HG03520 (cell line): ENCODE data around the gene CDK5RAP2.
"Not testable (repeated sequence)": the region's sequence is repeated elsewhere in the genome, so short reads cannot be mapped to it uniquely, and the experiment has no call there.

Source experiments
- ATAC-seq: cut with Tn5 transposase; IDR thresholded peaks from one replicate; pipeline ENCODE4 v1.9.1; 2021; ENCODE audit warnings: mild to moderate bottlenecking, moderate library complexity; ENCODE audit not compliant: unreplicated experiment

Gene CDK5RAP2

DNA sequence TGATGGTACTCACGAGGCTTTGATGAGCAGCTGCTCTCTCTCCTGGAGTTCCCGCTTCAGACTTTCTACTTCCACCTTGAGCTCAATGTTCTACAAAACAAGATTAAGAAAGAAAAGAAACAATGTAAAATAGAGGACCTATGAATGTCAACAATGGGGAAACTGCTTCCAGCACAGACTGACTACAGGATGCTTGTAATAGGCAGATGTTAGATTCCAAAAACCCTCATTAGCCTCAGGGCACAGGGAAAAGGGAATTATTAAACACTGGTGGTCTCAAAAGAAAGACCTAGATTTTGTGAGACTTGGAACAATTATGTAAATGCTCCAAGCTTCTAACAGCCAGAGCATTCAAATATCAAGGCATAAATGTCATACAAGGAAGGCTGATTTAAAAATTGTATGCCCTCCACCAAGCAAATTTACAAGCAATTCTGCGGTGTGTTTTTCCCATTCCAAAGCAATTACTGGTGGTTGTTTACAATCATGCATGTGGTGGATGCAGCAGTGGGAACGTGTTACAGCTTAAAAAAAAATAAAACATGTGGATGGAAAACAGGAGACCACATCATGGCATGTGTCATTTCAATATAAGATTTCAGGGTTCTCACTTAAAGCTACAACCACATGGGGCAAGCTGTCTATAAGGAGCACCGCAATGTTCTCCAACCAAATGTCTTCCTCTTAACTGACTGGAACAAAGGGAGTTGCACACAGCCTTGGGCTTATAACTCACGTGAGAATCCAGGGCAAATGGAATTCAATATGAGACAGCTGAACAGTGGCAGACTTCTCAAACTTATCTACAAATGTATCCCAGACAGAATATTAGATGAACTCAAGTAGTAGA is 34.0 kb downstream of the CDK5RAP2 start:
- ATAC-seq: no peak

DNA sequence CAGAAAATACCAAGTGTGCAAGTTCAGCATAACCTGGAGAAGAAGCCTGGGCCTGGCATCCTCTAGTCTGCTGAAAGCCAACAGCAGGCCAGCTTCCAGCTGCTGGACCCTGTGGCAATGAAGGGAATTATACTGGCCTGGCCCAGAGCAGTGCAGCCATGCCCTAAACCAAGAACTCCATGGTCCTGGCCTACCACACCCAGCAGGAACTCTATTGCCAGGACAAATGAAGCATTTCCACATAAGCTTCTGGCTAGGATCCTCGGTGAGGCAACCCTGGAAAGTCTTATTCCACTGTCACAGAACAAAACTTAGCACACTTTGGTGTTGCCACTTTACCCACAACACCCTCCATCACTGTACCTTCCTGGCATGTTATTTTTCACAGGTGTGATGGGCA is 35.5 kb downstream of the CDK5RAP2 start:
- no peak for ATAC-seq

DNA sequence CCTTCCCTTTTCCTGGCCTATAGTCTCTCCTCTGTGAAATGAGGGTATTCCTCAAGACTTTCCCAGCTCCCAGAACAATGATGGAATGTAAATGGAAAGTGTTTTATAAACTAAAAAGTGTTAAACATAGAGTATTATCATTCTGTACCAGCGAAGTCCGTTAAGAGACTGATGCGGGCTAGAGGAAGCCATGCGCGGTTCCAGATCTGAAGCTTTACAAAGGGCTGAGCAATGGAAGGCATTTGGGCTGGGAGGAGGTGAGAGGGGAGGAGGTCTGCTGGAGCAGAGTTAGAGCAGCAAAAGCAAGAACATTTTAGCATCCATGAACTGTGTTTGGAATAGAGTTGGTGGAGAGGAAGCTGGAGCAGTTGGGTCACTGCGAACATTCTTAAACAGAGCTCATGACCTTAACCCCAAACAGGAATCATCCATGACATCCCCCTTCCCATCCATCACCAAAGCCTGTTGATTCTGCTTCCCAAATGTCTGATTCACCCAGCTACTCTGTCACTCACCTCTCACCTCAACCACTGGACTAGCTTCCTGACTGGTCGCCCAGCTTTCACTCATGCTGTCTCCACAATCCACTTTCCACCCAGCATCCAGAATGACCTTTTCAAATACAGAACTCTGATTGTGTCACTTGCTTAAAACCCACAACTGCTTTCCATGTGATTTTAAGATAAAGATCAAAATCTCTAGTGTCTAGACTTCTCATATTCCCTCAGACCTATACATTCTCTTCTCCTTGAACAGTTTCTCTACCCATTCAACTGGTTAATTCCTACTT is 37.1 kb downstream of the CDK5RAP2 start:
- ATAC-seq: no peak

DNA sequence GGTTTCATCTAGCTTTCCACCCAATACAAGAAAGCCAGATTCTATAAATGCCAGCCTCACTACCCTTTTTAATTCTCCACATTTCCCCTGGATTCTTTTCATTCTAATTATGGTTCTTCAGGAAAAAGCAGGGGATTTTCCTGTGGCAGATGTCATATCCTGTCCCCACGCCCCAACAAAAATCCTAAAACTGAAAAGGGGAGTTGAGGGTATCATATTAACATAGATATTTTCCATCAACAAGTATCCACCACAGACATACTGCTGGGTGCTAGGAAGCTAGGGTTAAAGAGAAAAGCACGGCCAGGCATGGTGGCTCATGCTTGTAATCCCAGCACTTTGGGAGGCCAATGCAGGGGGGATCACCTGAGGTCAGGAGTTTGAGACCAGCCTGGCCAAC is 38.0 kb downstream of the CDK5RAP2 start:
- ATAC-seq: no peak

DNA sequence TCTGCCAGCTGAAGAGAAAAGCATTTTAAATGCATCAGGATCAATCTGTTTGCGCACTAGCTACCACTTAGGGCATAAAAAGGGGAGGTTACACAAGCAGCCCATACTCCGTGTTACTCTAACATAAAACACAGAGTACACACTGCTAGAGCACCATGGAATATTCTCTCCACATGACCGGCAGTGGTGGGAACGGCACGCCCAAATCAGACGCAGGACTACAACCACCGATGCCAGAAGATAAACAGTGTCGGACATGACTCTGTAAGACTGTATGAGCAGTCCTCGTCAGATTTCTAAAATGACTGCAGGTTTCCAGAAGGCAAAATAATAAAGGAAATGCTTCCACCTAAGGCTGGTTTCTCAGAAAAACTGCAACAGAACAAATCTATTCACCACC is 40.0 kb downstream of the CDK5RAP2 start:
- ATAC-seq: no peak

DNA sequence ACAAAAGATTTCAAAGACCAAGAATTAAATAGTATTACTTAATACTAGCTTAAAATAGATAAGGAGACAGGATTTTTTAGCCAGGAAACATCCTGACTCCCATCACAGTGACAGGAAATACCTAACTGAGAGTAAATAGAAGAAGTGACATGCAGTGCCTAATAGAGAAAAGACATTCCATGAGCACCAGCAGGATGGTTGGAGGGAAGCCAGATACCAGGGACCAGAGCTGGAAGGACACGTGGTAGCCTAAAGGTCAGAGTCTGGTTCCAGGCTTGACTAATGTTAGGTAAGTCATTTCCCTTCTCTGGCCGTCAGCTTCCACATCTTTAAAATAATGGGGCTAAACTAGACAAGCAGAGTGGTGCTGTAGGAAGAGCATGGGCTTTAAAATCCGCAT is 41.6 kb downstream of the CDK5RAP2 start:
- ATAC-seq: no peak

DNA sequence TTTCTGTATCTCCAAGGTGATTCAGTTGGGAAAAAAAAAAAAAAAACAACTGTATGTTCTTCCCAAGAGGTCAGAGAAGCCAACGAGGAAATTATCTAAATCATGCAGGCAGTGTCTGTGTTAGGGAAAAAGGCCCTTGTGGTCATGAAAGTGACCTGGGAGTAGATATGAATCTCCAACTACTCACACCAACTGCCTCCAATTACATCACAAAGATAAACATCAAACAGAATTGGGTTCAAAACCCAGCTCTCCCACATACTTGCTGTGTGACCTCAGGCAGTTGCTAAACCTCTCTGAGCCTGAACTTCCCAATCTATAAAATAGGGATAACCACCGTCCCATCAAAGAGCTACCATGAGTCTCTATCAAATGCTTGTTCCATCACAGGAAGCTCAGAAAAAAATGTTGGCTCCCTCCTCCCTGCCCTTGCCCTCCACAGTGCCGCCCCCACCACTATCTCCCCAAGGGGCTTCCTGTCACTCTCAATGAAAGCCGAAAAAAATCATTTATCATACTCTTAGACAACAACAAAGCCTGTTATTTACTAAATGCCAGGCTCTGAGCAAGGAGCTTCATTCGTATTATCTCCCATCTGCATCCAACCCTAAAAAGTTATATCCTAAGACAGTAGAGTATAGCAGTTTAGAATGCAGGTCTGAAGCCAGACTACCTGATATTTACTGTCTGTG is 42.9 kb downstream of the CDK5RAP2 start:
- no peak for ATAC-seq

DNA sequence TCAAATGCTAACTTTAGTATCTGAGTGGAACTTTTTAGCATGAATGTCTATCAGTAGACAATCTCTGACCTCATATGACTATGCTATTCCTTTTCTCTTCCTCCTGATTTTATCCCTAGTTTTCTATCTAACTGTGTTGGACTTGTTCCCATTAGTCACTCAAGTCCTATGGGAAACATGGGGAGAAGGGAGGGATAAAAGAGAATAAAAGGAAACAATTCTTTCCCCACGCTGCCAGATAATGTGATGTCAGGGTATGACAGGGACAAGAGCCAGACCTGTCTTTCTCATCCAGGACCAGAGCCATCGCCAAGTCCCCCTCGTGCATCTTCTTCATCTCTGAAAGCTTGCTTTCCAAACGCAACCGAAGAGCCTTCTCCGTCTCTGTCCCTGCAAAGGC is 43.9 kb downstream of the CDK5RAP2 start:
- no peak for ATAC-seq

DNA sequence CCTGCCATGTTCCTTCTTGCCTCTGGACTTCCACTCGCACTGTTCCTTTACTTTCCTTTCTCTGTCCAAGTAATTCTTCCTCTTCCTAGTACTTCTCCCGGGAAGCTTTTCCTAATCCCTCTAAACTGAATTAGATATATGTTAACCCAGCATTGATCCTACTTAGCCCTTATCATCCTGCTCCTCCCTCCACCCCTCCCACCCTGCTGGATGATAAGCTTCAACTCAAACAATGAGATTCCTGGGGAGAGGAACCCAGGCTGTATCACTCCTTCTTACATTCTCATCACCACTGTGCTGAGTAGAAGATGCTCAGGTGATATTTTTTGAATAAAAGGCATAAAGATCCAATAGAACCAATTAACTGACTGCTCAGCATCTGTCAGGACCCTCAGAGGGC is 45.7 kb downstream of the CDK5RAP2 start:
- no peak for ATAC-seq

DNA sequence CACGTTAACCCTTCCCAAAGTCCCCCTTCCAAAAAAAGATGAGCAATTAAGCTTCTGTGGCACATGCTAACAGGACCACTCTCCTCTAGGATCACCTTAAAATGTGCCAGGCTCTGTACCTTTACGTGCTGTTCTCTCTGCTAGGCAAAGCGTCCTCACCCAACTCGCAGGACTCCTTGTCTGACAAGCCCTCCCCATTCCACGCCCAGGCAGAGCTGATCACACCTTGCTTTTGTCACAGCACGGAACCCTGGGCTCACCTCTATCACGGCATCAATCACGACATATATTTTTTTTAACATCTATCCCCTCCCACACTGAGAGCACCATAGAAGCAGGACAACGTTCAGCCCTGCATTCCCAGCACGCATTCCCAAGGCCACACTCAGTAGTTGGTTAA is 47.1 kb downstream of the CDK5RAP2 start:
- ATAC-seq: no peak

DNA sequence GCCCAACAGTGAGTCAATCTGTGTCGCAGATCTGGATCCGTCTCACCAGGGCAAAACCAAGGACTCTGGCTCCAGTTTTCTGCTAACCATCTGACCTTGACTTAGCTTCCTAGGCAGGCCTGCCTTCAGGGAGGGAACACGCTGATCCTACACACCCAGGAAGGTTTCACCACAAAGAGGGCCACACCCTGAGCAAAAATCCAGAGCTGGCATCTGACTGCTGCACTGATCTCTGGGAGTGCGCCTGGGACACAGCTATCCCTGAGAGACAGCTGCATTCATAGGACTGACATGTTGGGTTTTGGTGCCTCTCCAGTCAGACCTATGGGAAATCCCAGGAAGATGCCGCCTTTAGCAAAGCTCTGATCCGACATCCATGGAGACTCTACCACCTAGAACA is 47.5 kb downstream of the CDK5RAP2 start:
- ATAC-seq: no peak

DNA sequence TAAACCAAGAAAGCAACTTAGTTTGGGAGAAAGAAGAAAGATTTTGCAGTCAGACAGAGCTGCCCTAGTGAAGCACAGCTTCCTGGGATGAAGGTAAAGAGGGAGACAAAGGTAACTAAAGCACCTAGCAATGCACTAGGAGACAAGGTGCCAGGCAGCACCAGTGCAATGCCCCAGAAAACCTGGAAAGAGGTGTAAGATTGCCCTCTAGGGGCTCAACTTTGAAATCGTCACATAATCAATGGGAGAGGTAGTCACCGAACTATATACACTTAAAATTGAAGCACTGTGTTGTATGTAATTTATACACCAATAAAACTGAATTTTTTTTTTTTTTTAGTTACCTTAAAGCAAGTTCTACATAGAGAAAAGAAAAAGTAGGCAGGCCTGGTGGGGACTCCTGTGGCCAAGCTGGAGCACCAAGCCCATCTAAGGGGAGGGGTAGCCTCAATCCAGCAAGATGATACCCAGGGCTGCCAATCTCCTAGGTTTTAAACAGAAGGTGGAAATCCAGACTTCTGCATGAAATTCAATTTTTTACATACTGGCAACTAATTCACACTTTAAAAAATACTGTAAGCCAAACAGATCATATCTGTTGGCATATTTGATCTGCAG is 48.2 kb downstream of the CDK5RAP2 start:
- no peak for ATAC-seq

DNA sequence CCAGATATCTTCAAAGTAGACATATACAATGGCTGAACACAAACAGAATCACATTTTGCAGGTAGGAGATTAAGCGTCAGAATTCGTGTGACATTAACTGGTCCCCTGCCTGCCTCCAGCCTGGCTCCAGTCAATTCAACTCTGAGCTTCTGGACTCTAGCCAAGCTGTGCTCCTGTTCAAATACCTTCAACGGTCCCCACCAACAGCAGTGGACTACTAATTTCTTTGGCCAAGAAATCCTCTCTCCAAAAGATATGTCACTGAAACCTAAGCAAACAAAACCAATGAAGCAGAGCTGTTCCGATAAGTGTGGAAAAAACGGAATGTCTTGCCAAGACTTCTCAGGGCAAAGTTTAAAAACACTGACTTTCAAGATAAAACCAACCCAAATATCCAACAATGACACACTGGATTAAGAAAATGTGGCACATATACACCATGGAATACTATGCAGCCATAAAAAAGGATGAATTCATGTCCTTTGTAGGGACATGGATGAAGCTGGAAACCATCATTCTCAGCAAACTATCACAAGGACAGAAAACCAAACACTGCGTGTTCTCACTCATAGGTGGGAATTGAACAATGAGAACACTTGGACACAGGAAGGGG is 49.6 kb downstream of the CDK5RAP2 start:
- not testable (repeated sequence) for ATAC-seq

DNA sequence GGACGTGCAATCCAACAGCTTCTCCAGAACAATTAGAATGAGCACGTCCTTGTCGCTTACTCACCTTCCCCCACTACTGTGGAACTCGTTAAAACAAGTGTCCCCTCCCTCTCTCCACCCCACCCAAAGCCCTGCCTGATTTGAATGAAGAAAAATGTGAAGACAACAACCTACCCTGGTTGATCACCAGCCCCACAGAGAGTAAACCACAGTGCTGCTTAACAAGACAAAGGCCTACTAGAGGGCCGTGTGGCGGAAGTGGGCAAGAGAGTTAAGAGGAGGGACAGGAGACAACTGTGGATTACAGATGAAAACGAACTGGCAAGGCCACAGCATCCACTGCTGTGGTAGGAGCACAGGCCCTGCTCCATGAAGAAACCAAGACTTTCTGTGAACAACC is 51.1 kb downstream of the CDK5RAP2 start:
- ATAC-seq: no peak

DNA sequence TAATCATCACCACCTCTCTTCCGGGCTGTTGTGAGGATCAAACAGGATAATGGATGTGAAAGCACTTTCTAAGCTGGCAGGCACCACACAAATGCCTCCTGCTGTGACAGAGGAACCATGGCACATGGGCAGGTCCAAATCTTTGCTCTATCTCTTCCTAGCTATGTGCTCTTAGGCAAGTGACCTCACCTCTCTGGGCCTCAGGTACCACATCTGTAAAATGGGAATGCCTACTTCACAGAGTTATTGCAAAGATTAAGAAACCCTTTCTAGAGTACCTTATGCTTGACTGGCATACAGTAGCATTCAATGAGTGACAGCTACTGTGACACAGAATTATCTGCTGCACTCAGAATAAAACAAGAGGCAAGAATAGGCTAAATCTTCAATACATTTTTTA is 51.6 kb downstream of the CDK5RAP2 start:
- no peak for ATAC-seq

DNA sequence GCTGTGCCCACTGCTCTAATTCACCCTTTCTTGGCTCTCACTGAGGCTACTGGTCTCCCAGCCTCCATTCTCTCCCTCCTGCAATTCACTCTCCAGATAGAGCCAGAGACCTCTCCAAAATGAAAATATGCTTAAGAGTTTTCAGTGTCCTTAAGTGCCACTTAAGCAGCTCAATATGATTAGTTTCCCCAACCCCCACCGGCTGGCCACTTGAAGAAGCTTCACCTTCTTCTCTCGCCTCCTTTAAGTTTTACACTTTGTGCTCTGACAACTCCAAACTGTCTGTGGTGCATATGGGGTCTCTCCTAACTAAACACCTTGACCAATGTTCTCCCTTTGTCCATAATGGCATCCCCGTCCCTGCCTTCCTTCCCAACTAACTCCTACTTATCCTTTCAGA is 53.4 kb downstream of the CDK5RAP2 start:
- ATAC-seq: no peak

DNA sequence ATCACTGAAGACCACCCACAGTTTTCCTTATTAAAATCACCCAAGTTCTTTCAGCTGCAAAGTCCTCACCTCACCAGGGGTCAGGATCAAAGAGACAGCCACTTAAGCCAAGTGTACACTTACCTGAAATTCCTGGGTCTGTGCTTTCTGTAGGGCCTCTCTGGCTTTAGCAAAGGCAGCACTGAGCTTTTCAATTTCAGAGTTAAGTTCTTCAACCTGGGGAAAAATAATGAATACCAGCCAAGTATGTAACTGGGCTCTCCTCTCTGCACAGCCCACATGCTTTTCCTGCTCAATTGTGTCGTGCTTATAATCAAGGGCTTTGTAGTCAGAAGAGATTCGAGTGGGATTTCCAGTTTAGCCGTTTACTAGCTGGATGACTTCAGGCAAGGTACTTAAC is 55.1 kb downstream of the CDK5RAP2 start:
- ATAC-seq: no peak

DNA sequence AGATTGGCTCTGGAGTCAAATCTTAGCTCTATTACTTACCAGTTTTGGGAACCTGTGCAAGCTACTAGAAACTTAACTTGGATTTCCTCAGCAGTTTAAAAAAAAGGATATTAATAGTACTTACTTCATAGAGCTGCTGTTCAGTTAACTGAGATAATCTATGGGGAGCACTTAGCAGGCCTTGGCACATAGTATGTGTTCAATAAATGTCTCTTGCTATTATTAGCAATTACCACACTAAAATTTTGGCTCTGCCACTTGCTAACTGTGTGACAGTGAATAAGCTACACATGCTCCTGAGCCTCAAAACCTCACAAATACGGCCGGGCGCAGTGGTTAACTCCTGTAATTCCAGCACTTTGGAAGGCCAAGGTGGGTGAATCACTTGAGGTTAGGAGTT is 55.9 kb downstream of the CDK5RAP2 start:
- ATAC-seq: no peak

DNA sequence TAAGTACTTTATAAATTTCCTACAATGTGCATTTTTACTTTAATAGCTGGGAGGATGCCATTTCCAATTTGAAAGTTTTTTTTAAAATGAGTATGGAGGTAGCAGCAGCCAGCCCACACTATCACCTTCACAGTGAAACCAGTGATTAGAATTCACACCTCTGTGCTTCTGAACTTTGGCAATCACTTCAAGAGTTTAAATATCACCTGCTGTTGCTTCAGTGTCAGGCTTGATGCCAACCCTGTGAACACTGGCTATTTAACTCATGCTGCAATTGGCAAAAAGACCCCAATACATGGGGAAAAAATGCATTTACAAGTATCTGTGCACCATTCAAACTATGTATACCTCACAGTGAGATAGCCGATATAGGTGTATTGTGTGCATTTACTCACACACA is 57.4 kb downstream of the CDK5RAP2 start:
- no peak for ATAC-seq

DNA sequence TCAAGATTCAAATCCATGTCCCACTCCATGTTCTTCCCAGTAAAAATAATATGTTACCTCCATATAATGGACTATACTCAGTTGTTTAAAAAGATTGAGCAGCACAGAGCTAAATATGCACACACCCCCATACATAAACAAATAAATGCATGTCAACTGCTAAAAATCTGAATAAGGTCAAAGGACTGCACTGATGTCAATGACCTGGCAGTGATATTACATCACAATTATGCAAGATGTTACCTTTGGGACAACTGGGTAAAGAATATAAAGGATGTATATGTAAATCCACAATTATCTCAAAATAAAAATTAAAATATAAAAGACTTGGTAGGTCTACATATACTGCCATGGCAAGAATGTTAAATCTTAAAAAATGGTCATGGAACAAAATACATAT is 57.9 kb downstream of the CDK5RAP2 start:
- ATAC-seq: no peak

DNA sequence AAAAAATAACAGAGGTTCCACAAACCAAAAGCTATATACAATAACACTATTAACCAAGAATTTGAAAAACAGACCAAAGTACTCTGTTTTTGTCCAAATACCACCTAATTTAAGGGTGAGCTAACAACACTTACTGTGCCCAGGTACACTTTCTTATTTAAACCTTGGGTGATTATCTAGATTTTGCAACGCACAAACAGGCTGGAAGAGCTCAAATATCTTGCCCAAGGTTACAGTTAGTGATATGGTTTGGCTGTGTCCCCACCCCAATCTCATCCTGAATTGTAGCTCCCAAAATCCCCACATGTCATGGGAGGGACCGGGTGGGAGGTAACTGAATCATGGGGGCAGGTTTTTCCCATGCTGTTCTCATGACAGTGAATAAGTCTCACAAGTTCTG is 58.9 kb downstream of the CDK5RAP2 start:
- ATAC-seq: no peak
